ENCODE results near the gene POU6F1.

POU6F1 gene

DNA sequence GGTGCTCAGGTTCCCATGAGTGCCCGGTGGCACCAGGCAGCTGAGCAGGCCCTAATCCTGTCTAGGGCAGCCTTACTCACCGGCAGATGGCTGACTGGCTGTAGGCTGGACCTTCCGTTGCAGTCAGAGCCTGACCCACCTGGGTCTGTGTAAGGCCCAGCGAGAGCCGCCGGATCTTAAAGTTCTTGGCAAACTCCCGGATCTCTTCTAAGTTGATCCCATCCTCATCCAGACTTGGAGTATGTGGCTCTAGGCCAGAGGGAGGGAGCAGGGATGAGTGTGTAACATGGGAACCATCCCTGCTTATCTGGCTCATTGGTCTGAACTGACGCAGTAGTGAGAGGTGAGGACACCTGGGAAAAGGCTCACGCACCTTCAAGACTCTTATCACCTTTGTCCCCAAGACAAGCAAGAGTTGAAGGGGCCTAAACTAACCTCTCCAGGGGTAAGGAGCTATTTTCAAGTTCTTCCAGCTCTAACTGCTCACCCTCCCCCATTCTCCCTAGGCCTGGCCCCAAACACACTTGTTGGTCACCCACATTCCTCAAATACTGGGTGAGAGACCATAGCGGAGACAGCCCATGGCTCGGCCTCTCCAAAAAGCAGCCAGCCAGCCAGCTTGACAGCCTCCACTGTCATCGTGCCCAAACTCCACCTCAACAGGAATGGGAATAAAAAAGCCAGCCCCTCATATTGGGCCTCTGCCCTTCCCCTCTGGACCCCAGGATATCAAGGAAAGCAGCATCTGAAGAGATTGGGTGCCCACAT lies 26.2 kb downstream of the POU6F1 start:
- no peak for DNase-seq (ENCODE audit: low spot score)
- in situ Hi-C loops (cut with MboI; ENCODE audit: low pct_unique_long_range_greater_than_20kb, low sequenced_read_pairs, unreplicated experiment): no loop called here
- TF ChIP-seq, protein P1, sequence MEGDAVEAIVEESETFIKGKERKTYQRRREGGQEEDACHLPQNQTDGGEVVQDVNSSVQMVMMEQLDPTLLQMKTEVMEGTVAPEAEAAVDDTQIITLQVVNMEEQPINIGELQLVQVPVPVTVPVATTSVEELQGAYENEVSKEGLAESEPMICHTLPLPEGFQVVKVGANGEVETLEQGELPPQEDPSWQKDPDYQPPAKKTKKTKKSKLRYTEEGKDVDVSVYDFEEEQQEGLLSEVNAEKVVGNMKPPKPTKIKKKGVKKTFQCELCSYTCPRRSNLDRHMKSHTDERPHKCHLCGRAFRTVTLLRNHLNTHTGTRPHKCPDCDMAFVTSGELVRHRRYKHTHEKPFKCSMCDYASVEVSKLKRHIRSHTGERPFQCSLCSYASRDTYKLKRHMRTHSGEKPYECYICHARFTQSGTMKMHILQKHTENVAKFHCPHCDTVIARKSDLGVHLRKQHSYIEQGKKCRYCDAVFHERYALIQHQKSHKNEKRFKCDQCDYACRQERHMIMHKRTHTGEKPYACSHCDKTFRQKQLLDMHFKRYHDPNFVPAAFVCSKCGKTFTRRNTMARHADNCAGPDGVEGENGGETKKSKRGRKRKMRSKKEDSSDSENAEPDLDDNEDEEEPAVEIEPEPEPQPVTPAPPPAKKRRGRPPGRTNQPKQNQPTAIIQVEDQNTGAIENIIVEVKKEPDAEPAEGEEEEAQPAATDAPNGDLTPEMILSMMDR (IDR thresholded peaks at IDR 0.05; ENCODE audit: extremely low read depth, insufficient read depth, missing control alignments): no peak

DNA sequence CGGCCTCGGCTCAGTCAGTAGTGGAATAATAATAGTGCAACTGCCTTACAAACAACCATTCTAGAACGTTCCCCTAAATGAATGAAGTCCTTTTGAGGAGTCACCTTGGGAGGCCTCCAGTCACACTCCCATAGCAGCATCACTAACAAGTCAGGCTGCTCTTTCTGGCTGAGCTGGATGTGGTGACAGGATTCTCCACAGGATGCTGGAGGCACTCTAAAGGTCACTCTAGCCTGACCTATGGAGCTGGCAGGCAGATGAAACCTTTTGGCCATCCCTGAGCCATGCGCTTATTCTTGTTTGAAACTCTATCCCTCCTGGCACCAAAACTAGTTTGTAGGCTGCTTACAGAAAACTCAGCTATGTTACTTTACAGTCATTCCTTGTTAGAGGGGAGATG lies 27.0 kb downstream of the POU6F1 start:
- TF ChIP-seq, protein P1 (IDR thresholded peaks at IDR 0.05; ENCODE audit: extremely low read depth, insufficient read depth, missing control alignments): no peak
- in situ Hi-C loops (cut with MboI; ENCODE audit: low pct_unique_long_range_greater_than_20kb, low sequenced_read_pairs, unreplicated experiment): no loop called here
- DNase-seq (ENCODE audit: low spot score): no peak

DNA sequence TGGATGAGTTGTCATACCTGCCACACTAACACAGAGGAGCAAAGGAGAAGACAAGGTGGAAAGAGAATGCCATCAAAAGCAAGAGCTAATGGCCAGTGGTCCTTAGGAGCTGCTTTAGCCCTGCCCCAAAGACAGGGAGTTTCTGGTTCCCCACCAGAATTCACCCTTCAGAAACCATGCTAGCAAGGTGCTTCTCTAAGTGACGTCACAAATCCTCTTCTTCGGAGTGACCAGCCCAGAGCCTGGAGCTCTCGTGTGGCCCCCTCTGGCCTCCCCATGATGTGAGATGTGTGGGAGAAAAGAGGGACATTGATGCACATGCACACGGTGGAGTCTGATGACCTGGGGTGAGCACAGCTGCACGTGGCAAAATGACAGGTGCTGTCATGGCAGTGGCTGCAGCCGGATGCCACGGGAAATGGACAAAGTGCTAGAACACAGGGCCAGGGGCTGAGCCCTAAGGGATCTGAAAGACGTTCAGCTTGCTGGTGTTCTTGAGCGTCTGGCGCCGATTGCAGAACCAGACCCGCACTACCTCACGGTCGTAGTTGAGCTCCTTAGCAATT lies 28.0 kb downstream of the POU6F1 start:
- TF ChIP-seq, protein P1 (IDR thresholded peaks at IDR 0.05; ENCODE audit: extremely low read depth, insufficient read depth, missing control alignments): no peak
- DNase-seq (ENCODE audit: low spot score): no peak
- in situ Hi-C loops (cut with MboI; ENCODE audit: low pct_unique_long_range_greater_than_20kb, low sequenced_read_pairs, unreplicated experiment): no loop called here

DNA sequence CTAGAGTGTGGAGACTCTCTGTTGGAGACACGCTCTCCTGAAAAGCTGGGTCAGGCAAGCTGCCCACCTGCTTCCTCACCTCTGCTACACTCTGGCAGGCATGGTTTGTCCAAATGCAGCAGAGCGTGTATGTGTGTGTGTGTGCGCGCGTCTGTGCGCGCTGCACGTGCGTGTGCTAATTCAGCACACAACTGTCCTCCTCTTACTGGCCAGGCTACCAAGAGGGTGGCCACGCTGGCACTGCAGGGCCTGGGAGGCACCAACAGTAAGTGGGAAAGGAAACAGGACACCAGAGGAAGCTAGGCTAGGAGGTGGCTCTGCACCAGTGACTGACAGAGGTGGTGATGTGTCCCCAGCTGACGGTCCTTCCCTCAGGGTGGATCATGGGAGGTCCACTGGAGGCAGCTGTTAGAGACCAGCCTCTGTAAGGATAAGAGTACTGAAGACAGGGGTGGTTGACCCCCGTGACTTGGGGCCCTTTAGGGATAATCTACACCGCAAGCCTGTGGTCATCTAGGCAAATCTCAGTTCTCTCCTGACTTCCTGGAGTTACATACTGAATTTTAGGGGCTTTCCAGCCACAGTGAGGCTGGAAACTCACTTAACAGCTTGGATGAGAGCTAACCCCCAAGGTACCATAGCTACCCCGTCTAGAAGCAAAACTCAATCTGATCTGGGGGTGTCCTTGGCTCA lies 29.4 kb downstream of the POU6F1 start:
- peak; percentile 78 for DNase-seq (ENCODE audit: low spot score)
- in situ Hi-C loops (cut with MboI; ENCODE audit: low pct_unique_long_range_greater_than_20kb, low sequenced_read_pairs, unreplicated experiment): no loop called here
- TF ChIP-seq, protein P1 (IDR thresholded peaks at IDR 0.05; ENCODE audit: extremely low read depth, insufficient read depth, missing control alignments): no peak

DNA sequence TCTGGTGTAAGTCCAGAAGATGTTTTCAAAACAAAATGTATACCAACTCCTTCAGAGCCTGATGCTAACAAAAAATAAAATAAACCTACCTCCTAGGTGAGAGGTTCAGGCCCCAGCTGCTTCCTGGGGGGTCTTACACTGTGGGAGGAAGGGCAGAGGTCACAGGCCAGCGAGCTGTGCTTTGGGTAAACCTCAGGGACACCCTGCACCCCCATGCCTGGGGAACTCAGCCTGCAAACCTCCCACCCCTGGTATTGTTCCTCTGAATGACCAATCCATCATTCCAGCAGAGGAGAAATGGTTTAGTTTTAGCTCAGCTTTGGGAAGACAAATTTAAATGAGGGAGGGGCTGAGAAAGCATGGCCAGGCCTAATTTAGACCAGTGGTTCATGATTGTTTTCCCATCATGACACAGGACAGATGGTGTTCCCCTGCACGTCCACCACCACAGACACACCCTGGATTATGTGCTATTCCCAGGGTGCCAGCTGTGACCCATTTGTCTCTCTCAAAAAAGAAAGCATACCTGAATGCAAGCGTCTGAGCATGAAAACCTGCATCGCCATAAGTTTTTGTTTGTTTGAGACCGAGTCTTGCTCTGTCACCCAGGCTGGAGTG lies 30.4 kb downstream of the POU6F1 start:
- TF ChIP-seq, protein P1 (IDR thresholded peaks at IDR 0.05; ENCODE audit: extremely low read depth, insufficient read depth, missing control alignments): no peak
- in situ Hi-C loops (cut with MboI; ENCODE audit: low pct_unique_long_range_greater_than_20kb, low sequenced_read_pairs, unreplicated experiment): no loop called here
- no peak for DNase-seq (ENCODE audit: low spot score)

DNA sequence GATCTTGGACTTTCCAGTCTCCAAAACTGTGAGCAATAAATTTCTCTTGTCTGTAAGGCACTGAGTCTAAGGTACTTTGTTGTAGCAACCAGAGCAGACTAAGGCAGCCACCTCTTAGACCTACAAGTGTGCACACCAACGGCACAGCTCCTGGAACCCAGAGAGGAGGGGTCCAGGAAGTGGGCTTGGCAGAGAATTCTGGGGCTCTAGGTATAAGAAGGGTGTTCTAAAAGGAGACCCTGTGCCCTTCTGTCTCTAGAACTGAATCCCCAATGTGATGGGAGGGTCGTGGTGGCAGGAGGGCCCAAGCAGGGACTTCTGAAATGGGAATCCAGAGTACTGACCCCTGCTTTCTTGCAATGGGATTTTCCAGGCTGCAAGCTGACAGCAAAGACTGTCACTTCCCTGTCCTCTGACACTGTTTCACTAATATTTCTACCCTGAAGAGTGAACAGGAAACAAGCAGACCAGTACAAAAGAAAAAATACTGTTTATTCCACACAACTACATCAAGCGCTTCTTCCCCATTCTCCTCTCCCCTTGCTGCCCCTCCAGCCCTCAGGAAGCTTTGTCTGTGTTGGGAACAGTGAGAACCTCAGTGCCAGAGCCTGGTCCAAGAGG lies 31.3 kb downstream of the POU6F1 start:
- TF ChIP-seq, protein P1 (IDR thresholded peaks at IDR 0.05; ENCODE audit: extremely low read depth, insufficient read depth, missing control alignments): no peak
- in situ Hi-C loops (cut with MboI; ENCODE audit: low pct_unique_long_range_greater_than_20kb, low sequenced_read_pairs, unreplicated experiment): no loop called here
- DNase-seq (ENCODE audit: low spot score): no peak

Data from GM13977 (cell line).